GF-D8 (cell line): ENCODE measurements around the gene MYLK.
"Not testable (repeated sequence)": the region's sequence is repeated elsewhere in the genome, so short reads cannot be mapped to it uniquely, and the experiment has no call there.

ENCODE experiments used
- DNase-seq: peaks from one replicate; lab custom pipeline; 2025; lab: John Stamatoyannopoulos, UW

The MYLK gene

DNA sequence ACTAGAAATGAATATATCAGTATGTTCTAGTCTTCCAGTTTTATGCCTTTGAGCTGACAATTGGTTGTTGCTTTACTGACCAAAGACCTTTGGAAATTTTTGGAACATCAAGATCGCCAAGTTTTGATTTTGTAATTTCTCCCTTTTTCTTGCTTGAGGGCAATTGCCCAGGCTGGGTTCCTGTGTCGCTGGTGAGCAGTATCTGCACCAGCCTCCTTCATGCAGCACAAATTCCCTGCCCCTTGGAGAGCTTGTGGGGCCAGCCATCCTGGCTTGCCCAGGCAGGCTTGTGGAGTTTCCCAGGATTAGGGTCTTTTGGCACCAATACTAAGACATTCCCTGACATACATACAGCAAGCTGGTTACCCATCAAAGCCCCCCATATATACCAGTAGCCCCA lies 261.4 kb downstream of the MYLK start:
- no peak for DNase-seq

DNA sequence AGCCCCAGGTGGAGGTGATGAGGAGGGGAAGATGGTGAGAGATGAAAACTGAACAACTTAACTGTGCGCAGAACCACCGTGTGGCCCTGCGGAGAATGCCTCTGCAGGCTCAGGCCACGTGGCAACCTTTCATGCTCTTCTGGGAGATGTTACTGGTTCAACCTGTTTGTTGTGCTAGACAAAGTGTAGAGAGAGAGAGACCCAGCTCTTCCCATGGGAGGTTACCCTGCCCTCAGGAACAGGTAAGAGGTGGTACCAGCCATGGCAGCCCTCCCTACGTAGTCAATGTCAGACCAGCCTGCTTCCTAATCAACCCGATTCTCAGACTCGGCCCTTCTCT lies 262.3 kb downstream of the MYLK start:
- DNase-seq = no peak

DNA sequence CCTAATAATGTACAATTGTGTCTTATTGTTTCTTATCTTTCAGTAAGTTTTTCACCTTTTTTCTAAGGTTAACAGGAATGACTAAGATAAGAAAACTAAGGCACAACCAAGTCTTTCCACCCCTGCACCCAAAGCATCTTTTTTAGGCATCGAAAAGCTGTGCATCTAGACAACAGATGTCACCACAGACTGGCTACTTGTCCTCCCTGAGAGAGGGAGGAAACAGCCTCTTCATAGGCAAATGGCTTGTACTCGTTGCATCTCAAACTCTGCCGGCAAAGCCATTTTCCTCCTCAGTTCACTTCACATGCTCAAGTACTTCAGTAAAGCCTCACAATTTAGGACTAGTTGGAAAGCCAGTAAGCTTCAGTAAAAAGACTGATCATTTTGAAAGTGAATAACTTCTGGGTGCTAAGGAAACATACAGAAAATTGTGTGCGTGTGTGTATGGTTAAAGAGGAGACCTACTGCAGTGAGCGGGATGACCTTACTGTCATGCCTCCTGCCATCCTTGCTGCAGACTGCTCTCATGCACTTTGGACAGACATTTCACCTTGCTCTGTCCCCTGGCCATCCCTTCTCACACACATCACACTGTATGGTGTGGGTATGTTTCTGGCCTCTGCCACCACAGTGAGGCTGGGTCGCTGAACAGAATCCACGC lies 262.8 kb downstream of the MYLK start:
- no peak for DNase-seq

DNA sequence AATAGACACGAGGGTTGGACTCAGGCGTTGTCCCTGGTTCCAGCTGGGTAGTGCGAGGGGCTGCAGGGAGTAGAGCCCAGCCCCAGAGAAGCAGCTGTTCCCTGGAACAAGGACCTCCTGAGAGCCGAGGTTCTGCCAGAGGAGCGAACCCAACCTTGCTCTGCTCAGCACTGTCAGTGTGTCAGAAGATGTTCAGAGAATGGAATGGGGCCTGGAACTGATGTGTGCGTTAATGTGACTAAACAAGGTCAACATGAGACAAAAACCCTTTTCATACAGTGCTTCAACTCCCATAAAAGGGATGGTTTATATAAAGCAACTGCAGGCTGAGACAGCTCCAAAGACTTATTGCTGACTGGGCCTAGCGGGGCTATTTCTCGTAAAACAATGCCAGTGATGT lies 263.8 kb downstream of the MYLK start:
- no peak for DNase-seq

DNA sequence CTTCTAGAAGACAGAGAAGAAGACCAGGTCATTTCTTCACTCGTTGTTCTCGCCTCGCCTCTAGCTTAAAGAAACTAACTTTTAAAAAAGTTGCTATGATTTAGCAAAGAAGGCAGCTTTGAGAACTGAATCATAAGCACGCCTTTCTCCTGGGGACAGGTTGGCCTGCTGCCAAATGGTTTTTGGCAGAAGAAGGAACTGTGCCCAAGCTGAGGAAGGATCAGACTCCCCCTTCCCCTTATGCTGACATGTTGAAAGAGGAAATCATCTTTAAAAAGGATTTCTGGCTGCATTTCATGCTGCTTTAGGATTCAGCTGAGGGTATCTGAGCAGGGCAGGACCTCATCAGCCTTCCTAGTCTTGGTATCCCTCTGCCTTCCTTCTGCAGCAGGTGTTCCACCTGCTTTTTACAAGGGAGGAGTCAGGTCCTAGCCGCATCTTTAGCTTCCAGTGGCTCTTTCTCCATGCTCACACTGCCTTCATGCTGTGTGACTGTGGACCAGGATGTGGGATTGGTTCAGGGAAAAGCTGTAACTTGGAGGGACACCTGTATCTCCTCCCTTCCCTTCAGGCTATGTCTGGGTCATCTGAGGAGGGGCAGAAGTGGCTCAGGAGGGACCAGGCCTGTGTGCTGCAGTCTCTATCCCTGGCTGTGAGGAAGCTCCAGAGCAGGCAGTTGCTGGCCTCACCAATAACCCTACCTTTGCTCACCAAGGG lies 265.2 kb downstream of the MYLK start:
- peak; percentile 71 for DNase-seq

DNA sequence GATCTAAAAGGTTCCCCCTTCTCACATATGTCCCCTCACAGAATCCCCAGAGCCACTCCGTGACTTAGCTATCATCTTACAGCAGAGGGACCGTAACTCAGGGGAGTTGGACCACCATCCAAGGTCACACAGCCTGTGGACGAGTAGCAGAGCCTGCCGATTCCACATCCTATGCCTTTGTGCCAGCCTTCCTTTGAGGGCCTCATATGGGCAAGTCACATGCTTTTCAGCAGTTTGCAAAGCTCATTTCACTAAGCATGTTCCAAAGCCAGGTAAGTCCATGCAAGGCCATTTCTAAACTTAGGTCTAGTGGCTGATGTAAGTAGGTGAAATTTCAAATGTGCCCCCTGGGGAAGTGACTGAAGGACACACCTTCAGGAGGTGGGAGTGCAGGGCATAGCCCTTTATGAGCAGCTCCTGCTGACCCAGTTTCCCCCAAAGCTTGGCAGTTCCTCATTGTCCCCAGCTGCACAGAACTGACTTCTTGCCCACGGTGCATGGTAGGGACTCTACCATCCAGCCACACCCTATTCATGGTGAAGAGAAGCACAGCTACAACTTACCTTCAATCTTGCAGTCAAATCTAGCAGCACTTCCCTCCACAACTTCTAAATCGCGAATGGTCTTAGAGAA lies 265.9 kb downstream of the MYLK start:
- DNase-seq = peak; percentile 64

DNA sequence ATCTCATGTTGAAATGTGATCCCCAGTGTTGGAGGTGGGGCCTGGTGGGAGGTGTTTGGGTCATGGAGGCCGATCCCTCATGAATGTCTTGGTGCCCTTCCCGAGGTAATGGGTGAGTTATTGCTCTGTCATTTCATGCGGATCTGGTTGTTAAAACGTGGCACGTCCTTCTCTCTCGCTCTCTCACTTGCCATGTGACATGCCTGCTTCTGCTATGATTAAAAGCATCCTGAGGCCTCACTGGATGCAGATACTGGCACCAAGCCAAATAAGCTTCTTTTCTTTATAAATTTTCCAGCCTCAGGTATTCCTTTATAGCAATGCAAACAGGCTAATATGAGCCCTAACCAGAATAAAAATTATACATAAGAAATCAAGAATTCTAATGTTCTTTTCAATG lies 267.5 kb downstream of the MYLK start:
- DNase-seq = no peak

DNA sequence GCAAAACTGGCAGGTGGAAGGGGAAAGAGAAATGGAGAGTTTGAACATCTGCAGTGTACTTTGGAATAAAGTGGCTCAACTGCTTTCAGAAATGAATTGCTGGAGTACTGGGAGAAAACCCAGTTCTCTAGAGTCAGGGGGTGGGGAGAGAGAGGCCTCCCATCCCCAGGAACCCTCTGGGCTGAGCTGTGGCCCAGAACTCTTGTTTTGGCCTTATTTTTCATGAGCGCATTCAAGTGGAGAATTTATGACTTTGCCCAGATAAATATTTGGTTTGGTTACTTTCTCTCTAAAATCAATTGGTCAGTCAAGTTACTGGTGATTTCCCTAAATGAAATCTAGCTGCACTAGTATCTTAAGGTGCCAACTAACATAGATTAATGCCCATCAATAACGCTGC lies 270.6 kb downstream of the MYLK start:
- DNase-seq = no peak

DNA sequence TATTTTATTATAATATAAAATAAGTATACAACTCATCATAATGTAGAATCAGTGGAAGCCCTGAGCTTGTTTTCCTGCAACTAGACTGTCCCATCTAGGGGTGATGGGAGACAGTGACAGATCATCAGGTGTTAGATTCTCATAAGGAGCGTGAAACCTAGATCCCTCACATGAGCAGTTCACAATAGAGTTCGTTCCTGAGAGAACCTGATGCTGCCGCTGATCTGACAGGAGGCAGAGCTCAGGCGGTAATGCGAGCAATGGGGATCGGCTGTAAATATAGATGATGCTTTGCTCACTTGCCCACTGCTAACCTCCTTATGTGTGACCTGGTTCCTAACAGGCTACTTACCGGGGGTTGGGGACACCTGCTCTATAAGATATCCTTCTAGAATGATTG lies 272.5 kb downstream of the MYLK start:
- DNase-seq = not testable (repeated sequence)

DNA sequence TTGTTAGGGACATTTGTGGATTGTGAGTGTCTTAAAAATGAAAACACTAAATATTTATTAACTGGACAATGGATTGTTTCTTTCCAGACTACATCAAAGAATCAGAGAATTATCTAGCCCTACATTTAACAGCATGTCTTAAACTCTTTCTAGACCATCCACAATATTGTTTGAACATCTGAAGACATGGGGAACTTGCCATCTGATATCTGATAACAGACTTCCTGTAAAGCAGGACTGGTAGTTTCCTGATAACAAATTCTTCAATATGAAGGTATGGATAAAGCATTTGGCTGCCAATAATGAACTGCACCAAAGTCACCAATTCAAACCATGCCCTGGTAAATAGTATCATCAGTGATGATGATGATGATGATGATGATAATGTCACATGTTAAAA lies 273.1 kb downstream of the MYLK start:
- DNase-seq = peak; percentile 70

DNA sequence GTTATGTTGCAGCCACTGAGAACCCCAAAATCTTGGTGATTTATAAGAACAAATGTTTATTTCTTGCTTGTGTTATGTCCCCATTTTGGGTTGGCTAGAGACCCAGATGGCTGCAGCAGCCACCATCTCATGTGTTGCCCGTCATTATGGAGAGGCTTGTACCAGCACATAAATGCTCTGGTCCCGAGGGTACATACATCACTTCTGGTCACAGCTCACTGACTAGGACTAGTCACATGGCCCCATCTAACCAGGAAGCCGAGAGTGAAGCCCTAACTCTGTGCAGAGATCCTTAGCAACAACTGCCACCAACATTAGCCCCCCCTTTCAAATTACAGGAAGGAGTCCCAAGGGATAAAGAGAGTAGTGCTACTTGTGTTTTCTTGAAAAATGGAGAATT lies 273.8 kb downstream of the MYLK start:
- DNase-seq = peak; percentile 82

DNA sequence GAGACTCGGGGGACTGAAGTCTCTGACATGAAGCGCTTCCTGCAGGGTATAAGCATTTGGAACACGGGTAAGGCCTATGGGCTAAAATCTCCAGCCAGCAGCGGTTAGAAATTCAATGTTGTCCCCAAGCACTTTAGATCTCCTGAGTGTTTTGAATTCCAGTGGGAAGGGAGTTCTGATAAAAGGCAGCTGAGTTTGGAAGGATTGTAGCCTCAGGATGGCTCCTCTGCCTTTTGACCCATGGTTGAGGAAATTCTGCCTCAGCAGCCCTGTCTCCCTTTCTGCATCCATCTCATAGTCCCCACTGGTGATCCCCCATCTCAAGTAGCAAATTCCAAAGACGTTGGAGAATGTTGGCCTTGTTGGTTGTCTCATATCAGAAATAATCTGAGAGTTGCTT lies 275.1 kb downstream of the MYLK start:
- no peak for DNase-seq

DNA sequence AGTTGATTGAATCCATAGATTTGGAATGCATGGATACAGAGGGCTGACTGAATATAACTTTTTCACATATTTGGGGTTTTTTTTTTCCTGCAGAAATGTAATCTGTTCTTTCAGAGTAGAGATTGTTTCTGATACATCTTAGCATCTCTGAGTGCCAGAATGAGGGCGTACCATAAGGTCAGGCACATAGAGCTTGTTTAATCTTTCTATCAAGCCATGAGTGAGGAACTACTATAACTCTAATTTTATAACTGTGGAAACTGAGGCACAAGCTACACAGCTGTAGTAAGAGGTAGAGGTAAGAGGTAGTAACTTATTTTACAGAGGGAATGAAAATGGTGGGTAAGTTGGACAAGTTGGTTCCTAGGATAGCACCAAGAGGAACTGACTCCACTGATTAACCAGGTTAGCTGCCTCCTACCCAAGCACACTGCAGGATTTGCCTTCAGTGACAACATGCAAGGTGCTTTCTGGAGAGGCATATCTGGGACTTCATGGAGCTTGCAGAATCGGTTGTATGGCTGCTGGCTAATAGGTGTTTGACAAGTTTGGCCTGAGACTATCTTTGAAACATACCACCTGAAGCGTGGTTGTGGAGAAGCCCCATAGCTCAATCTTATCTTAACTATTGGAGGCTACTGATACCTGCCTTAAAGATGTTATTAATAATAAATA lies 275.7 kb downstream of the MYLK start:
- no peak for DNase-seq

DNA sequence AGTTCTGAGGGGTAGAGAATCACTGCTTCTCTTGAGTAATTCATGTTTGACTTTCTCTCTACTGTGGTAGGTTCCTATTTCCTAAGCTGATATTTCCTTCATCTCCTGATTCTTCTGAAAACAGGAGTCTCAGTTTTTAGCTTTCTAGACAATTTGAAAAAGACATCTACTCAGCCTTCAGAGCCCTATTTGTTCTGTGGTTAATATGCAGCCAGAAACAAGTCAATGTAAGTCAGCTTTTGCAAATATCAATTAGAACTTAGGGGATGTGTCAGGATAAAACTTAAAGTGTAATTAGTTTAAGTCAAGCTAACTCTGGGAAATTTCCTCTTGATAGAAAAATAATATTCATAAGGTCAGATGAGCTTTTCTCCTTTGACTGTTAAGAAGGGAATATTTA lies 277.6 kb downstream of the MYLK start:
- no peak for DNase-seq

DNA sequence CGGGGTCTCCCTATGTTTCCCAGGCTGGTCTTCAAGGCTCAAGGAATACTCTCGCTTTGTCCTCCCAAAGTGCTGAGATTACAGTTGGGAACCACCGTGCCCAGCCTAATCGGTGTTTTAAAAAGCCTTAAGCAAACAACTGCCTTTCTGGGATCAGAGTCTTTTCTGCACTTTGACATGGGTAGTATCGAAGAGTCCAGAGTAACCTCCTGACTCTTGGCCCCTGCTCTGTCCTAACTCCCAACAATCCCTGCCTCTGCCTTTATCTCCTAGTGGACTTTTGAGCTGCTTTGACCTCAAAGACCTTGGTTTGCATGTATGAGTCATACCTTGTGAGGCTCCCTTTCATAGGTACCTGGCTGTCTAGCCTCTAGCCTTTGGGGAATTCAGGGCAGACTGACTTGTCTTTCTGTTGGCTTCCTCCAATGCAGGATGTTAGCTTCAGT lies 278.3 kb downstream of the MYLK start:
- no peak for DNase-seq

DNA sequence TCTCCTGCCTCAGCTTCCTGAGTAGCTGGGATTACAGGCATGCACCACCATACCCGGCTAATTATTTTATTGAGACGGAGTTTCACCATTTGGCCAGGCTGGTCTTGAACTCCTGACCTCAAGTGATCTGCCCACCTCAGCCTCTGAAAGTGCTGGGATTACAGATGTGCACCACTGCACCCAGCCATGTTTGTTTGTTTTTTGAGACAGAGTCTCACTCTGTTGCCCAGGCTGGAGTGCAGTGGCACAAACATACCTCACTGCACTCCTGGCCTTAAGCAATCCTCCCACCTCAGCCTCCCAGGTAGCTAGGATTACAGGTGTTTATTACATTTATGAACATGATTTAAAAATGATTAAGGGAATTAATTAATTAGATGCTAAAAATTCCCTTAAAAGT lies 281.0 kb downstream of the MYLK start:
- DNase-seq = not testable (repeated sequence)

DNA sequence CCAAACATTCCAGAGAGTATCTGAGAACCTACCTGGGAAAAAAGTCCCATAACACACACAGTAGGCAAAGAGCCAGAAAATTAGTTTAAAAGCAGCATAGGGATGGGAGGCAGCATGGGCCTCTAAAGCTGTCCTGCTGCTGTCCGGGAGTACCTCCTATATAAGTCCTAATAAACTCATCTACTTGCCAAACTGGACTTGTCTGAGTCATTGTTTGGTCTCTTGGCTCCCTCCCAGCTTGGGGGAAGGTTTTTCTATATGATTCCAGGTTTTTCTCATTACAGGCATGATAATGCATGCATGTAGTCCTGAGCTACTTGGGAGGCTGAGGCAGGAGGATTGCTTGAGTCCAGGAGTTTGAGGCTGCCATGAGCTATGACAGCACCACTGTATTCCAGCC lies 281.8 kb downstream of the MYLK start:
- no peak for DNase-seq

DNA sequence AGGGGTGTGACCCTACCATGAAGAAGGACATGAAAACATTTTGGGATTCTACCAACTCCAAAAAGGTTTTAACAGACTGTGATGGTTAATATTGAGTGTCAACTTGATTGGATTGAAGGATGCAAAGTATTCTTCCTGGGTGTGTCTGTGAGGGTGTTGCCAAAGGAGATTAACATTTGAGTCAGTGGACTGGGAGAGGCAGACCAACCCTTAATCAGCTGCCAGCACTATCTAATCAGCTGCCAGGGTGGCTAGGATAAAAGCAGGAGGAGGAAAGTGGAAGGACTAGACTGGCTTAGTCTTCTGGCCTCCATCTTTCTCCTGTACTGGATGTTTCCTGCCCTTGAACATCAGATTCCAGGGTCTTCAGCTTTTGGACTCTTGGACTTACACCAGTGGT lies 283.3 kb downstream of the MYLK start:
- not testable (repeated sequence) for DNase-seq

DNA sequence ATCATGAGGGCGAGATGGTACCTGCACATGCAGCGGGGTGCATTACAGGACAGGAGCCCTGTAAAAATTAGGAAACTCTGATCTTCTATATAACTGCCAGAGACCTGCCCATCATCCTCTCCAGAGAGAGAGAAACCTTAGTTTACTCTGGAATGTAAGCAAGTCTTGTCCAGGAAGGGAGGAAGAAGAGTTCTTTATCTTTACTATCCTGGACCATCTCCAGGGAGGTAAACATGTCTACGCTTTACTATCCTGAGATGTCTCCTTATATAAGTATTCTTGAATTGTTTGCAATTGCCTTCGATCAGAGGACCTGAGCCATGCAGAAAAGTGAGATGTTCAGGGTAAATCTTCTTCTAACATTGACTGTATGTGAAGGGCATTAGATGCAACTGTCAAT lies 286.6 kb downstream of the MYLK start:
- DNase-seq = no peak

DNA sequence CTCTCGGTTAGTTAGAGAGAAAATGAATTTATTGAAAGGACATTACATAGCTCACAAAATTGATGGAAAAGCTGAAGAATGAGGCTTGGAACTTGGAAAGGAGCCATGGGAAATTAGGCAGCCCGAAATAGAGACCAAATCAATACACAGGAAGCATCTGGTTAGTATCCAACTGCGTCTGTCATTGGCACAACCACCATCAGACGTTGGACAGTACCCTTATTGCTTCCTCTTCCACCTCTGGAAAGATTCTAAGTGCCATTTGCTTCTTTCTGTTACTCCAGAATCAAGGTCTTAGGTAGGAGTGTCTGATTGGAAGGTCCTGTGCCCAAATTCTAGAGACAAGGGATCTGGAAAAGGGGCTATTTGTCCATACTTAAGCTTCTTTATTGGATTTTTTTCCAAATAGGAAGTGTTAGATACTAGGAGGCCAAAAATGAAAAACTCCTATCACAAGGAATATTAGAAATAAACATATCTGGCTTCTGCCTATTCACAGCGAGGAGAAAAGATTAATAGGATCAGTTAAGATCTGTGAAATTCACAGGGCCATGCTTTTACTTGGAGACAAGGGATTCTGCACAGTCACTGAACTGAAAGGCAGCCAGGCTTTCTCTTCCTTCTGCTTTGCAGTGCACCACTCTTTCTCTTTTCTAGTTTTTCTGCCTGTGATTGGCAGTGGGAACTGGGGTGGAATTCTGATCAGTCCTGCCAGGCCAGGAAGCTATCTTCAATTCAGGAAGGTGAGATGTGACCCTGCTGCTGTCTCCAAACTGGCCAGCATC lies 288.5 kb downstream of the MYLK start:
- no peak for DNase-seq

DNA sequence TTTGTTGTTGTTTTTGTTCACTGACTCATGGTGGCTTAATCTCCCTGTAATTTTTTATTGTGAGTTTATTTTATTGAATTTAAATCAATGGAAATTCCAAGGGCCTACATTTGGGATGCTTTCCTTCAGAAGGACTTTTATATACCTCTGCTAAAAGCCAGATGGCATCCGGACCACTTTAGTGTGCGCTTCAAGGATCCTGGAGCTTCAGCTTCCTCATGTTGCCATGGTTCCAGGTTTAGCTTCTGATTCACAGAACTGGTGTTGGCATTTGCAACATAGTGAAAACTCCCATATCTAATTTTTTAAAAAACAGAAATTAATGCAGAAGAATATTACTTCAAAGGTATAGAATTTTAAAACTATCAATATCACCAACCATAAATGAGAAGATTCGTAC lies 290.8 kb downstream of the MYLK start:
- no peak for DNase-seq
